ENCODE data around the gene LYZL2.

Gene LYZL2

GRCh38 chr10:30574432-30574796 lies 55.1 kb downstream of the LYZL2 start:
- DNase-seq (ENCODE audit: extremely low read depth, insufficient read length): no peak
- no peak for TF ChIP-seq CTCF (IDR thresholded peaks at IDR 0.05; ENCODE audit: insufficient read depth, low read length, poor library complexity, severe bottlenecking)
- Histone ChIP-seq H3K4me3 (replicated peaks; ENCODE audit: low read depth, low read length) (no peak overlapping the region), H3K27me3 (replicated peaks; ENCODE audit: control insufficient read depth, insufficient read depth, low read length) (no peaks in the 10 kb centered on the region), H3K36me3 (ENCODE audit: control insufficient read depth, insufficient read depth, low read length) (no peaks in the 10 kb centered on the region)

GRCh38 chr10:30573721-30574431 lies 55.7 kb downstream of the LYZL2 start:
- Histone ChIP-seq H3K27me3 (replicated peaks; ENCODE audit: control insufficient read depth, insufficient read depth, low read length) (no peaks in the 10 kb centered on the region), H3K36me3 (ENCODE audit: control insufficient read depth, insufficient read depth, low read length) (no peaks in the 10 kb centered on the region), H3K4me3 (replicated peaks; ENCODE audit: low read depth, low read length) (no peak overlapping the region)
- no peak for DNase-seq (ENCODE audit: extremely low read depth, insufficient read length)
- TF ChIP-seq CTCF (IDR thresholded peaks at IDR 0.05; ENCODE audit: insufficient read depth, low read length, poor library complexity, severe bottlenecking): no peak

GRCh38 chr10:30565449-30565848 lies 64.1 kb downstream of the LYZL2 start:
- no peaks in the 10 kb centered on the region for H3K36me3 ChIP-seq (ENCODE audit: control insufficient read depth, insufficient read depth, low read length)
- DNase-seq (ENCODE audit: extremely low read depth, insufficient read length): no peak
- H3K4me3 ChIP-seq (replicated peaks; ENCODE audit: low read depth, low read length): no peak overlapping the region
- no peak for TF ChIP-seq CTCF (IDR thresholded peaks at IDR 0.05; ENCODE audit: insufficient read depth, low read length, poor library complexity, severe bottlenecking)
- H3K27me3 ChIP-seq (replicated peaks; ENCODE audit: control insufficient read depth, insufficient read depth, low read length): no peaks in the 10 kb centered on the region

GRCh38 chr10:30562787-30563186 lies 66.8 kb downstream of the LYZL2 start:
- TF ChIP-seq CTCF (IDR thresholded peaks at IDR 0.05; ENCODE audit: insufficient read depth, low read length, poor library complexity, severe bottlenecking): no peak
- no peaks in the 10 kb centered on the region for H3K27me3 ChIP-seq (replicated peaks; ENCODE audit: control insufficient read depth, insufficient read depth, low read length)
- no peaks in the 10 kb centered on the region for H3K36me3 ChIP-seq (ENCODE audit: control insufficient read depth, insufficient read depth, low read length)
- H3K4me3 ChIP-seq (replicated peaks; ENCODE audit: low read depth, low read length): no peak overlapping the region
- DNase-seq (ENCODE audit: extremely low read depth, insufficient read length): no peak
